WI38 (cell line): ENCODE data around the gene HSCB.
A peak's percentile ranks its signal among the peaks of the same experiment; 100 is the strongest.

ENCODE experiments used
- H3K4me3 ChIP-seq: 2 replicates; pipeline ENCODE4 v1.5.1; 2011; ENCODE audit warnings: low read depth, mild to moderate bottlenecking, control low read depth, low read length
- TF ChIP-seq, protein P1 (sequence below): IDR thresholded peaks from 2 replicates; pipeline ENCODE4 v1.5.1; 2012; ENCODE audit warnings: low read depth, mild to moderate bottlenecking, control low read depth, low read length

HSCB gene

DNA sequence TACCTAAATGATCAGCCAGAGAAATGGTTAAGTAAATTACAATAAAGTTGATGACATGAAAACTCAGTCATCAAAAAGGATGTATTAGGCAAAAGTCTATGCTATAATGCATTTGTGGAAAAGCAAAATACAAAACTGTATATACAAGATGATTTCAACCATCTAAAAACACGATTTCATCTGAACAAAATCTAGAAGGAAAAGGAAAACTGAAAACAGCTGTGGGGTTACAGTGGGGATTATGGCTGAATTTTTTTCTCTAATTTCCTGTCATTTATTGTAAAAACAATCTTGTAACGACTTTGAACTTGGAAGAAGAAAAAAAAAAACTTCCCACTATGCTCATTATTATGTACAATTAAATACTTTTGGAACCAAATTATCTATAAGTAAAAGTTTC, 30.5 kb upstream of the HSCB start:
- no peak overlapping the region; the same call in 1 of the 2 replicates for H3K4me3 ChIP-seq

DNA sequence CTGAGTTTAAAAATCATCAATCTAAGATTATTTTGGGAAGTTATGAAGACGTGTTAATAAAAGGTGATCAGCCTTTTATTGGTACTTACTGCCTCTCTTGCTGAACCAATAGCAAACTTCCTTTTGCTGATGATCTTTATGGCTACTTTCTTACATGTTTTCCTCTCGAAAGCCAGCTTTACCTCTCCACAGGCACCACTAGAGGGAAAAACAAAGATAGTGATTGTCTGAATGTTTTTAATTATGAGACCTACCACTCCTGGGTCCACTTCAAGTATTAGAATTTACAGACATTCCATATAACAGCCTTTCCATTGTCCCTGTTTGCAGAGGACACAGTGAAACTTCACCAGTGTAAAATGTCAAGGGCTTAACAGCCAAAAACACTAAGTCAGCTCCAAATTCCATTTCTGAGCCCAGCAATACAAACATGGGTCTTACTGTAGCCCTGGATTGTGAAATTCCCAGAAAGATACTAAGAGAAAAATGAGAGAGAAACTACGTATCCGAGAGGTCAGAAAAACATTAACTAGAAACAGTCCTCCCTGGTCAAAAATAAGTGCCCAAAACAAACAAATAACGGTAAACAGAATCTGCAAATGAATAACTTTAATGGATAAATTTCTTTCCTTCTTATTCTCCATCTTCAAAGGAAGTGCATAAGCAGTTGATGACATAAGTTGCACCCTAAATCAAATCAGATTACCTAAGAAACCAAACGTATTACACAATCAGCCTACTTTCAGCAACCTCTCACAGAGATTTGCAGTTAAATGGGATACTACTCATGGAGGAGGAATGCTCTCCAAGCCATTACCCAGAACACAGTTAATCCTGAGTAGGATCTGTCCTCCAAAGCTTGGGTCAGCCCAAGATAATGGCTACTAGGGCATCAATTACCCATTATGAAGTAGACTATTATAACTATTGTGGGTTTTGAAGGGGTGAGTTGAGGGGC, 29.7 kb upstream of the HSCB start:
- TF ChIP-seq, protein P1, sequence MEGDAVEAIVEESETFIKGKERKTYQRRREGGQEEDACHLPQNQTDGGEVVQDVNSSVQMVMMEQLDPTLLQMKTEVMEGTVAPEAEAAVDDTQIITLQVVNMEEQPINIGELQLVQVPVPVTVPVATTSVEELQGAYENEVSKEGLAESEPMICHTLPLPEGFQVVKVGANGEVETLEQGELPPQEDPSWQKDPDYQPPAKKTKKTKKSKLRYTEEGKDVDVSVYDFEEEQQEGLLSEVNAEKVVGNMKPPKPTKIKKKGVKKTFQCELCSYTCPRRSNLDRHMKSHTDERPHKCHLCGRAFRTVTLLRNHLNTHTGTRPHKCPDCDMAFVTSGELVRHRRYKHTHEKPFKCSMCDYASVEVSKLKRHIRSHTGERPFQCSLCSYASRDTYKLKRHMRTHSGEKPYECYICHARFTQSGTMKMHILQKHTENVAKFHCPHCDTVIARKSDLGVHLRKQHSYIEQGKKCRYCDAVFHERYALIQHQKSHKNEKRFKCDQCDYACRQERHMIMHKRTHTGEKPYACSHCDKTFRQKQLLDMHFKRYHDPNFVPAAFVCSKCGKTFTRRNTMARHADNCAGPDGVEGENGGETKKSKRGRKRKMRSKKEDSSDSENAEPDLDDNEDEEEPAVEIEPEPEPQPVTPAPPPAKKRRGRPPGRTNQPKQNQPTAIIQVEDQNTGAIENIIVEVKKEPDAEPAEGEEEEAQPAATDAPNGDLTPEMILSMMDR: 0 out of 2 replicates have a peak, but pooled peaks have one; percentile 11
- H3K4me3 ChIP-seq: peak overlapping the region; percentile 43

More for the DNA sequence above, 30.5 kb upstream of the HSCB start:
- TF ChIP-seq, protein P1: no peak

DNA sequence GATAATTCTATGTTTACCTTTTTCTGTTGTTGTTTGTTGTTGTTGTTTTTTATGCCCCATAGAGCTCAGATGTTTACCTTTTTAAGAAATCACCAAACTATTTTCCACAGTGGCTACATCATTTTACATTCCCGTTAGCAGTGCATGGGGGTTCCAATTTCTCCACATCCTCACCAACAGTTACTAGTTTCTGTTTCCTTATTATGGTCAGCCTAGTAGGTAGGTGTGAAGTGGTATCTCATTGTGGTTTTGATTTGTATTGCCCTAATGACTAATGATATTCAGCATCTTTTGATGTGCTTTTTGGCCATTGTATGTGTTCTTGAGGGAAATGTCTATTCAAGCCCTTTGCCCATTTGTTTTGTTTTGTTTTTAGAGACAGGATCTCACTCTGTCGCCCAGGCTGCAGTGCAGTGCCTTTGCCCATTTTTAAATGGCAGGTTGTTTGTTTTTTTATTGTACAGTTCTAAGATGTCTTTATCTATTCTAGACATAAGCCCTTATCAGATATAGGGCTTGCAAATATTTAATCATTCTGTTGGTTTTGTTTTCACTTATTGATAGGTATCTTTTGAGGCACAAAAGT, 27.7 kb upstream of the HSCB start:
- H3K4me3 ChIP-seq: no peak overlapping the region

DNA sequence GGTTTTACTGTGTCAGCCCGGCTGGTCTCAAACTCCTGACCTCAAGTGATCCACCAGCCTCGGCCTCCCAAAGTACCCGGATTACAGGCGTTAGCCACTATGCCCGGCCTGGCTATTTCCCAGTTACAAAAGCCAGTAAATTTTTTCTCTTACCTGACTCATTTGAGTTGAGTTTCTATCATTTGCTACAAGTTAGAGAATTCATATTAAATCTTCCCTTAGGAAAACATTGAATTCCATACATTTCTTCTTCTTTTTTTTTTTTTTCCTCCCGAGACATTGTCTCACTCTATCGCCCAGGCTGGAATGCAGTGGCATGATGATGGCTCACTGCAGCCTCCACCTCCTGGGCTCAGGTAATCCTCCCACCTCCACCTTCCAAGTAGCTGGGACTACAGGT, 26.2 kb upstream of the HSCB start:
- H3K4me3 ChIP-seq: no peak overlapping the region
- TF ChIP-seq, protein P1: no peak

More for the DNA sequence above, 27.7 kb upstream of the HSCB start:
- TF ChIP-seq, protein P1: no peak

DNA sequence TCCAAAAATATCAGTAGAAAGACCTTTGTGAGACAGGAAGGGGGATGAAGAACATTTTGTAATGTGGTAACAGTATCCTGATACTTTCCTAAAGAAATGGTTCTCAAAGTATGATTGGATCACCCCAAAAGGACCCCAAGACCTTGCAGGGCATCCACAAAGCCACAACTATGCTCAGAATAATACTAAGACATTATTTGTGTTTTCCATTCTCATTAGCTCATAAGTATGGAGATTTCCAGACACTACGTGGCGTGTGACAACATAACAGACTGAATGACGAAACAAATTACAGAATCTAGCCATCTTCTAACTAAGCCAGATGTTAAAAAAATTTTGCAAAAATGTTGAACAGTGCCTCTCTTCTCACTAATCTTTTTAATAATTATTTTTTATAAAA, 25.2 kb upstream of the HSCB start:
- TF ChIP-seq, protein P1: no peak
- H3K4me3 ChIP-seq: no peak overlapping the region

DNA sequence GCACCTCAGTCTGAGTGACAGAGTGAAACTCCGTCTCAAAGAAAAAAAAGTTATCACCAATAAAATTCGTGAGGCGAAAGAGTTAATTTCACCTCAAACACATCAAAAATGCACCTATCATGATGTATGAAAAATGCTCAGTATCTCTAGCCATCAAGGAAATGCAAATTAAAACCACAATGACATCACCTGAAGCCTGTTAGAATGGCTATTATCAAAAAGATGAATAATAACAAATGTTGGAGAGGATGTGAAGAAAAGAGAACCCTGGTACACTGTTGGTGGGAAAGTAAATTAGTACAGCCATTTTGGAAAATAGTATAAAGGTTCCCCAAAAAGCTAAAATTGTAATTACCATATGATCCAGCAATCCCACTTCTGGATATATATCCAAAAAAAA, 23.8 kb upstream of the HSCB start:
- H3K4me3 ChIP-seq: no peak overlapping the region
- TF ChIP-seq, protein P1: no peak

DNA sequence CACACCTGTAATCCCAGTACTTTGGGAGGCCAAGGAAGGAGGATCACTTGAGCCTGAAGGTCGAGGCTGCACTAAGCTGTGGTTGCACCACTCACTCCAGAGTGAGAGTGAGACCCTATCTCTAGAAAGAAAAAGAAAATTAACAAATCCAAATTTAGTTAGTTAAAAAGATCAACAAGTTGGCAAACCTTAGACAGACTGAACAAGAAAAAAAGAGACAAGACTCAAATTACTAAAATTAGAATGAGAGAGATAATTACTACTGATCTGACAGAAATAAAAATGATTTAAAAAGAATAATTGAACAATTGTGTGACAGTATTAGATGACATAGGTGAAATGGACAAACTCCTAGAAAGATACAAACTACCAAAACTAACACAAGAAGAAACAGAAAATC, 13.8 kb upstream of the HSCB start:
- TF ChIP-seq, protein P1: no peak
- no peak overlapping the region for H3K4me3 ChIP-seq
